Measurements from ENCODE around the gene UPF3B. TPM values are rescaled to one million over a fixed set of nuclear protein-coding genes. Genes with fewer than 3 reads are reported as not detected.
A peak's percentile ranks its signal among the peaks of the same experiment; 100 is the strongest.

The UPF3B gene
- total and polyA plus RNA-seq, 10 of the 15 experiments (the other 5 are each of a cell fraction or from before 2014, with no cell fraction given): 5.7 to 35.3 (median 22.1) TPM

DNA sequence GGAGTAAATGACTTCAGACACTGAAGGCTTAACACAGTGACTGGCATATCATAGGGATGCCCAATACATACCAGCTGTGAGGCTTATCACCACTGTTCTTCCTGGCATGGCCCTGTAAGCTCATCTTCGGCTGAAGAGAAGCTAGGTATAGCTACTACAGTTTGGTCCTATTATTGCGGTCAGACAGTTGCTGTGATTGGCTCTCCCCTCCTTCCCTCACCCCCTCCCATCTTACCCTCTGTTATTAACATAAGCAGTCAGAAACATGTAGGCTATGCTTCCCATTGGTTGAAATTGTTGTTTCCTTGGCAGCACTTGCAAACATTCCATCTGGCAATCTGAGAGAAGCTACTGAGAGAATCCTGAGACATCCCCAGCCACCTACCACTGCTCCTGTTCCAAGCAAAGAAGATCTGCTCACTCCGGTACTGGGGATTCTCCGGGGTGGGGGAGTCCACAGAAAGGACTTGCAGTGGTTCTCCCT, 43.1 kb upstream of the UPF3B start, which contains the start of gene AKAP14:
Gene AKAP14, plus strand, starts transcription at position 51 of the 484 bp plus-strand sequence. CDS start 7,331 bp downstream, outside the sequence.
- intact Hi-C loops (cut with micrococcal nuclease; ENCODE audit: unreplicated experiment): no loop called here
- H4K20me1 ChIP-seq (ENCODE audit: control insufficient read depth, insufficient read depth): no peaks in the 10 kb centered on the region
- ChIA-PET CTCF (no interaction called here), POLR2A (no interaction called here), SMC1A (ENCODE audit: uncharacterized antibody, unreplicated experiment) (no interaction called here), RAD21 (ENCODE audit: unreplicated experiment) (no interaction called here)
- H3K9ac ChIP-seq (ENCODE audit: control insufficient read depth, insufficient read depth, low read length): no peak within 1 kb of the TSS
- DNase-seq (ENCODE audit: low read depth, low spot score) (no peak), FAIRE-seq (no peak), ATAC-seq (peak; percentile 32; the same call in 2 of the 3 replicates)
- in situ Hi-C loops (cut with MboI): no loop called here
- H3K36me3 ChIP-seq (ENCODE audit: control insufficient read depth in 2 of 2, insufficient read depth in 2 of 2, low read length in 1 of 2): no peaks in the 10 kb centered on the region
- BruUV-seq (replicated peaks): no TSS peak
- H3K9me3 ChIP-seq (replicated peaks; ENCODE audit: control insufficient read depth, insufficient read depth, low read length): no peaks in the 10 kb centered on the region
- no peak within 1 kb of the TSS for H3K4me3 ChIP-seq
- H3K4me2 ChIP-seq (ENCODE audit: control insufficient read depth, insufficient read depth): no peak within 1 kb of the TSS
- TF ChIP-seq CBX5 (IDR thresholded peaks at IDR 0.05; ENCODE audit: low read depth) (no peak), YBX1 (IDR thresholded peaks at IDR 0.05) (no peak), SMARCA5 (IDR thresholded peaks at IDR 0.05) (no peak), TAF1 (IDR thresholded peaks at IDR 0.05; ENCODE audit: borderline replicate concordance, low read depth, low read length) (no peak), SMAD1 (IDR thresholded peaks at IDR 0.05; ENCODE audit: low read depth, partially characterized antibody) (no peak), MAX (IDR thresholded peaks at IDR 0.05; ENCODE audit: low read depth, low read length) (no peak), MEF2B (IDR thresholded peaks at IDR 0.05; ENCODE audit: partially characterized antibody, poor library complexity, severe bottlenecking) (no peak), SREBF1 (IDR thresholded peaks at IDR 0.05; ENCODE audit: low read length) (no peak), SUPT20H (IDR thresholded peaks at IDR 0.05; ENCODE audit: borderline replicate concordance, control insufficient read depth, low read depth, low read length) (no peak)
- TF ChIP-seq, protein P1, sequence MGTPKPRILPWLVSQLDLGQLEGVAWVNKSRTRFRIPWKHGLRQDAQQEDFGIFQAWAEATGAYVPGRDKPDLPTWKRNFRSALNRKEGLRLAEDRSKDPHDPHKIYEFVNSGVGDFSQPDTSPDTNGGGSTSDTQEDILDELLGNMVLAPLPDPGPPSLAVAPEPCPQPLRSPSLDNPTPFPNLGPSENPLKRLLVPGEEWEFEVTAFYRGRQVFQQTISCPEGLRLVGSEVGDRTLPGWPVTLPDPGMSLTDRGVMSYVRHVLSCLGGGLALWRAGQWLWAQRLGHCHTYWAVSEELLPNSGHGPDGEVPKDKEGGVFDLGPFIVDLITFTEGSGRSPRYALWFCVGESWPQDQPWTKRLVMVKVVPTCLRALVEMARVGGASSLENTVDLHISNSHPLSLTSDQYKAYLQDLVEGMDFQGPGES (IDR thresholded peaks at IDR 0.05): no peak
- TF ChIP-seq, protein P2, sequence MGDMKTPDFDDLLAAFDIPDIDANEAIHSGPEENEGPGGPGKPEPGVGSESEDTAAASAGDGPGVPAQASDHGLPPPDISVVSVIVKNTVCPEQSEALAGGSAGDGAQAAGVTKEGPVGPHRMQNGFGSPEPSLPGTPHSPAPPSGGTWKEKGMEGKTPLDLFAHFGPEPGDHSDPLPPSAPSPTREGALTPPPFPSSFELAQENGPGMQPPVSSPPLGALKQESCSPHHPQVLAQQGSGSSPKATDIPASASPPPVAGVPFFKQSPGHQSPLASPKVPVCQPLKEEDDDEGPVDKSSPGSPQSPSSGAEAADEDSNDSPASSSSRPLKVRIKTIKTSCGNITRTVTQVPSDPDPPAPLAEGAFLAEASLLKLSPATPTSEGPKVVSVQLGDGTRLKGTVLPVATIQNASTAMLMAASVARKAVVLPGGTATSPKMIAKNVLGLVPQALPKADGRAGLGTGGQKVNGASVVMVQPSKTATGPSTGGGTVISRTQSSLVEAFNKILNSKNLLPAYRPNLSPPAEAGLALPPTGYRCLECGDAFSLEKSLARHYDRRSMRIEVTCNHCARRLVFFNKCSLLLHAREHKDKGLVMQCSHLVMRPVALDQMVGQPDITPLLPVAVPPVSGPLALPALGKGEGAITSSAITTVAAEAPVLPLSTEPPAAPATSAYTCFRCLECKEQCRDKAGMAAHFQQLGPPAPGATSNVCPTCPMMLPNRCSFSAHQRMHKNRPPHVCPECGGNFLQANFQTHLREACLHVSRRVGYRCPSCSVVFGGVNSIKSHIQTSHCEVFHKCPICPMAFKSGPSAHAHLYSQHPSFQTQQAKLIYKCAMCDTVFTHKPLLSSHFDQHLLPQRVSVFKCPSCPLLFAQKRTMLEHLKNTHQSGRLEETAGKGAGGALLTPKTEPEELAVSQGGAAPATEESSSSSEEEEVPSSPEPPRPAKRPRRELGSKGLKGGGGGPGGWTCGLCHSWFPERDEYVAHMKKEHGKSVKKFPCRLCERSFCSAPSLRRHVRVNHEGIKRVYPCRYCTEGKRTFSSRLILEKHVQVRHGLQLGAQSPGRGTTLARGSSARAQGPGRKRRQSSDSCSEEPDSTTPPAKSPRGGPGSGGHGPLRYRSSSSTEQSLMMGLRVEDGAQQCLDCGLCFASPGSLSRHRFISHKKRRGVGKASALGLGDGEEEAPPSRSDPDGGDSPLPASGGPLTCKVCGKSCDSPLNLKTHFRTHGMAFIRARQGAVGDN (IDR thresholded peaks at IDR 0.05): no peak
- TF ChIP-seq, protein P3, sequence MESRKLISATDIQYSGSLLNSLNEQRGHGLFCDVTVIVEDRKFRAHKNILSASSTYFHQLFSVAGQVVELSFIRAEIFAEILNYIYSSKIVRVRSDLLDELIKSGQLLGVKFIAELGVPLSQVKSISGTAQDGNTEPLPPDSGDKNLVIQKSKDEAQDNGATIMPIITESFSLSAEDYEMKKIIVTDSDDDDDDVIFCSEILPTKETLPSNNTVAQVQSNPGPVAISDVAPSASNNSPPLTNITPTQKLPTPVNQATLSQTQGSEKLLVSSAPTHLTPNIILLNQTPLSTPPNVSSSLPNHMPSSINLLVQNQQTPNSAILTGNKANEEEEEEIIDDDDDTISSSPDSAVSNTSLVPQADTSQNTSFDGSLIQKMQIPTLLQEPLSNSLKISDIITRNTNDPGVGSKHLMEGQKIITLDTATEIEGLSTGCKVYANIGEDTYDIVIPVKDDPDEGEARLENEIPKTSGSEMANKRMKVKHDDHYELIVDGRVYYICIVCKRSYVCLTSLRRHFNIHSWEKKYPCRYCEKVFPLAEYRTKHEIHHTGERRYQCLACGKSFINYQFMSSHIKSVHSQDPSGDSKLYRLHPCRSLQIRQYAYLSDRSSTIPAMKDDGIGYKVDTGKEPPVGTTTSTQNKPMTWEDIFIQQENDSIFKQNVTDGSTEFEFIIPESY (IDR thresholded peaks at IDR 0.05): no peak
- H3K27ac ChIP-seq (ENCODE audit: control insufficient read depth, insufficient read depth): no peak within 1 kb of the TSS
- 41% methylated on average over 4 of the region's 4 CpGs for WGBS (ENCODE audit: insufficient coverage, insufficient replicate concordance, low lambda C conversion rate, missing lambda C conversion rate)
- H3K79me2 ChIP-seq (ENCODE audit: control insufficient read depth, insufficient read depth, low read length): no peaks in the 10 kb centered on the region
- H2AFZ ChIP-seq (ENCODE audit: control insufficient read depth, low read depth, low read length): no peak within 1 kb of the TSS
- H3K27me3 ChIP-seq (replicated peaks in 1 of 2; ENCODE audit: control insufficient read depth in 2 of 2, insufficient read depth in 2 of 2, low read length in 1 of 2): no peaks in the 10 kb centered on the region
- no peaks in the 10 kb centered on the region for H3K4me1 ChIP-seq (ENCODE audit: control insufficient read depth, insufficient read depth, low read length)
